Natural killer cell (primary cell): ENCODE results near the gene ZBTB12. TPM values are rescaled to one million over a fixed set of nuclear protein-coding genes. Genes with fewer than 3 reads are reported as not detected.

Source experiments
- ATAC-seq, 3 donors: fragments of 150-1000 bp in 2 of 3; fragments of 200-7000 bp in 1 of 3; cut with Tn5 transposase; 1 replicate in 1 of 3; 2 replicates in 2 of 3; pipeline ENCODE4 v1.10.0; 2021; ENCODE audit warnings: mild to moderate bottlenecking in 2 of 3, moderate library complexity in 2 of 3
- DNase-seq, 2 donors: peaks; one replicate each; pipeline versions ENCODE4 v3.0.0 to v3.0.0-alpha.2; 2013 to 2021; ENCODE audit warnings: mixed read lengths in 1 of 2
- H3K27ac ChIP-seq: one replicate; pipeline ENCODE4 v1.5.1; 2013; ENCODE audit warnings: mild to moderate bottlenecking, low read length
- H3K27me3 ChIP-seq: one replicate; pipeline ENCODE4 v1.6.1; 2013; ENCODE audit warnings: low read length; ENCODE audit not compliant: control insufficient read depth, insufficient read depth
- H3K36me3 ChIP-seq: one replicate; pipeline ENCODE4 v1.6.1; 2013; ENCODE audit warnings: low read length; ENCODE audit not compliant: control insufficient read depth, insufficient read depth
- H3K4me1 ChIP-seq: one replicate; pipeline ENCODE4 v1.6.1; 2013; ENCODE audit warnings: low read length; ENCODE audit not compliant: control insufficient read depth, insufficient read depth
- H3K4me3 ChIP-seq: one replicate; pipeline ENCODE4 v1.5.1; 2013; ENCODE audit warnings: low read length
- H3K9me3 ChIP-seq: one replicate; pipeline ENCODE4 v1.6.1; 2013; ENCODE audit warnings: low read length; ENCODE audit not compliant: control insufficient read depth, insufficient read depth
- H3K27ac Mint-ChIP-seq, 2 donors: one replicate each; pipeline ENCODE4 v1.8.0; 2022; ENCODE audit warnings: mild to moderate bottlenecking in 2 of 2, mixed read lengths in 2 of 2, moderate library complexity in 1 of 2
- H3K27me3 Mint-ChIP-seq, 2 donors: one replicate each; pipeline ENCODE4 v1.8.0; 2022; ENCODE audit warnings: low read depth in 2 of 2, mixed read lengths in 2 of 2
- H3K36me3 Mint-ChIP-seq: one replicate; pipeline ENCODE4 v1.8.0; 2022; ENCODE audit warnings: mixed read lengths
- H3K4me1 Mint-ChIP-seq, 2 donors: one replicate each; pipeline ENCODE4 v1.8.0; 2022; ENCODE audit warnings: mixed read lengths in 2 of 2
- H3K4me3 Mint-ChIP-seq: one replicate; pipeline ENCODE4 v1.8.0; 2022; ENCODE audit warnings: mild to moderate bottlenecking, moderate library complexity, mixed read lengths
- H3K9me3 Mint-ChIP-seq, 2 donors: one replicate each; pipeline ENCODE4 v1.8.0; 2022; ENCODE audit warnings: mixed read lengths in 2 of 2
- CTCF ChIP-seq: fragments of 200-600 bp; IDR thresholded peaks from one replicate; pipeline ENCODE4 v1.8.0; 2022; ENCODE audit warnings: antibody characterized with exemption
- WGBS: methylation state at CpG from one replicate; pipeline ENCODE4 v1.1.7; 2013; ENCODE audit warnings: missing lambda C conversion rate; ENCODE audit not compliant: insufficient coverage; 5-methylcytosine and 5-hydroxymethylcytosine counted together
- intact Hi-C: fragments of 100-400 bp; cut with micrococcal nuclease; formaldehyde crosslinking; loops from one replicate; pipeline ENCODE4 v1.14.2; 2022
- total RNA-seq, 4 donors: library from RNA; stranded (reverse); fragments of 120-200 nt in 1 of 4; gene quantifications; one replicate each; pipeline versions ENCODE4 v1.2.3 to v1.2.4, GENCODE V29; 2013 to 2022

ZBTB12 gene
- total RNA-seq, 3 donors from 2014 or later (not counting 1 experiment from before 2014, with no cell fraction given): 0.54 to 0.77 (median 0.63) TPM

- TF ChIP-seq CTCF: no peak
- no peak overlapping the region for H3K27ac ChIP-seq
- no peak for DNase-seq
- no peaks in the 10 kb centered on the region for H3K36me3 ChIP-seq
- Mint-ChIP-seq H3K4me1 (no peaks in the 10 kb centered on the region), H3K9me3 (no peaks in the 10 kb centered on the region), H3K36me3 (no peaks in the 10 kb centered on the region), H3K27ac (no peak overlapping the region), H3K4me3 (no peak overlapping the region), H3K27me3 (peaks cover under 1 to 2% of the 10 kb centered on the region in 2 donors)
- peak in 1 of 3 donors; percentile 7 for ATAC-seq
- WGBS: 94% methylated on average over 2 of the region's 2 CpGs
- H3K9me3 ChIP-seq: no peaks in the 10 kb centered on the region
- no peaks in the 10 kb centered on the region for H3K4me1 ChIP-seq
- no peaks in the 10 kb centered on the region for H3K27me3 ChIP-seq
- H3K4me3 ChIP-seq: no peak overlapping the region
- intact Hi-C loops: no loop called here
These were observed 18.9 kb upstream of the ZBTB12 start for GRCh38 chr6:31920811-31921210.

DNA sequence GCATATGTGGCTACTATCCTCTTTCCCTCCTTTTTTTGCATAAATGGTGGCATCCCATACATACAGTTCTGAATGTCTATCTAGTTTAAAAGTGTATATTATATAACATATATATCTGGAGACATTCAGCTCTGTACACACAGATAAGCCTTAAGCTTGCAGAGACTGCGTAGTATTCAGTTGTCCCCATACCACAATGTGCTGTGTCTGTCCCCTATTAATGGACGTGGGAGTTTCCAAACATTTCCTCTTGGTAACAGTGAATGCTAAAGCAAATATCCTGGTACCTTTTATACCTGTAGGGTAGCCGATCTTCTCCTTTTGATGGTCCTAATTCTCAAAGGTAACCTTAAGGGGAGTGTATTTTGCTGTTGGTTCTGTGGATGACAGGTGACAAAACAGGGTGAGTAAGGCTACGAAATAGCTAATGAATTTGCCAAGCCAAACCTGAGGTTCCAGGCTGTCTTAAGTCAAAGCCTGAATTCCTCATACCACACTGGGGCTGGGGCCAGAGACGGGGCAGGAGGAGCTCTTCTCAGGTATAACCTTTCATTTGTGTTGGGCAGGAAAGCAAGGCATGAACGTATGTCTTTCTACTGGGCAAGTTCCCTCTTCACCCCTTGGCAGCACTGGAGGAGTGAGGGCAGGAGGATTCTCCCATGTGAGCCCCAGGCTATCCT is 17.9 kb upstream of the ZBTB12 start:
- Histone ChIP-seq H3K4me1 (no peaks in the 10 kb centered on the region), H3K4me3 (no peak overlapping the region), H3K9me3 (no peaks in the 10 kb centered on the region), H3K27me3 (no peaks in the 10 kb centered on the region), H3K27ac (no peak overlapping the region), H3K36me3 (no peaks in the 10 kb centered on the region)
- intact Hi-C loops: no loop called here
- Mint-ChIP-seq H3K9me3 (no peaks in the 10 kb centered on the region), H3K4me1 (no peaks in the 10 kb centered on the region), H3K27ac (no peak overlapping the region), H3K4me3 (no peak overlapping the region), H3K36me3 (no peaks in the 10 kb centered on the region), H3K27me3 (peaks cover 4 to 10% of the 10 kb centered on the region in 2 donors)
- no peak for TF ChIP-seq CTCF
- no peak for DNase-seq
- no peak for ATAC-seq
- WGBS: 87% methylated on average over 6 of the region's 6 CpGs

DNA sequence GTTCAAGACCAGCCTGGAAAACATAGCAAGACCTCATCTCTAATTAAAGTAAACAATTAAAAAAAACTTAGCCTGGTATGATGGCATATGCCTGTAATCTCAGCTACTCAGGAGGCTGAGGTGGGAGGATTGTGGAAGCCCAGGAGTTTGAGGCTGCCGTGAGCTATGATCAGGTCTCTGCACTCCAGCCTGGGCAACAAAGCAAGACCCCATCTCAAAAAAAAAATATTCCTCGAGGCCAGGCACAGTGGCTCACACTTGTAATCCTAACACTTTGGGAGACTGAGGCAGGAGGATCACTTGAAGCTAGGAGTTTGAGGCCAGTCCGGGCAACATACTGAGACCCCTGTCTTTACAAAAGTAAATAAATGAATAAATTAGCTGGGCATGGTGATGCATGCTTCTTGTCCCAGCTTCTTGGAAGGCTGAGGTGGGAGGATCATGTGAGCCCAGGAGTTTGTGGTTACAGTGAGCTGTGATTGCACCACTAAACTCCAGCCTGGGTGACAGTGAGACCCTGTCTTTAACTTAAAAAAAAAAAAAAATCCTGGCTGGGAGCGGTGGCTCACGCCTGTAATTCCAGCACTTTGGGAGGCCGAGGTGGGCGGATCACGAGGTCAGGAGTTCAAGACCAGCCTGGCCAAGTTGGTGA is 16.3 kb upstream of the ZBTB12 start:
- Mint-ChIP-seq H3K9me3 (no peaks in the 10 kb centered on the region), H3K27me3 (peaks cover 4 to 10% of the 10 kb centered on the region in 2 donors), H3K4me1 (no peaks in the 10 kb centered on the region), H3K36me3 (no peaks in the 10 kb centered on the region), H3K4me3 (no peak overlapping the region), H3K27ac (no peak overlapping the region)
- DNase-seq (no peak), ATAC-seq (no peak)
- intact Hi-C loops: no loop called here
- H3K27ac ChIP-seq: no peak overlapping the region
- no peaks in the 10 kb centered on the region for H3K4me1 ChIP-seq
- H3K9me3 ChIP-seq: no peaks in the 10 kb centered on the region
- H3K36me3 ChIP-seq: no peaks in the 10 kb centered on the region
- TF ChIP-seq CTCF: no peak
- H3K27me3 ChIP-seq: no peaks in the 10 kb centered on the region
- WGBS: 91% methylated on average over 8 of the region's 8 CpGs
- H3K4me3 ChIP-seq: no peak overlapping the region
